Transverse colon (tissue), 4 donors: Measurements from ENCODE around the gene AGAP1. TPM values are rescaled to one million over a fixed set of nuclear protein-coding genes. Genes with fewer than 3 reads are reported as not detected.

Experiments used
- DNase-seq: peaks from one replicate; pipeline ENCODE4 v3.0.0-alpha.2; 2019
- H3K27ac ChIP-seq, 4 donors: fragments of 200-600 bp; sonication (generic); 2 replicates each; pipeline ENCODE4 v1.5.1; 2016 to 2018; ENCODE audit warnings: inconsistent platforms in 4 of 4
- H3K27me3 ChIP-seq: fragments of 200-600 bp; sonication (generic); 2 replicates; pipeline ENCODE4 v1.5.1; 2017; ENCODE audit warnings: inconsistent platforms
- H3K36me3 ChIP-seq, 4 donors: fragments of 200-600 bp; sonication (generic); 2 replicates each; pipeline ENCODE4 v1.5.1; 2017 to 2019; ENCODE audit warnings: inconsistent platforms in 4 of 4
- H3K4me1 ChIP-seq, 4 donors: fragments of 200-600 bp; sonication (generic); 2 replicates each; pipeline ENCODE4 v1.5.1; 2017 to 2020; ENCODE audit warnings: inconsistent platforms in 4 of 4
- H3K4me3 ChIP-seq, 4 donors: fragments of 200-600 bp; sonication (generic); 1 replicate in 1 of 4; 2 replicates in 3 of 4; pipeline versions ENCODE4 v1.5.1 to v1.6.1; 2017 to 2019; ENCODE audit warnings: inconsistent platforms in 4 of 4
- H3K9me3 ChIP-seq, 2 donors: fragments of 200-600 bp; sonication (generic); 2 replicates each; pipeline ENCODE4 v1.5.1; 2017 to 2019; ENCODE audit warnings: inconsistent platforms in 2 of 2
- EP300 ChIP-seq: sonication (generic); formaldehyde crosslinking; IDR thresholded peaks from one replicate; pipeline ENCODE4 v1.6.1; 2017; ENCODE audit warnings: antibody characterized with exemption, low read depth
- POLR2A ChIP-seq: fragments of 450-650 bp; IDR thresholded peaks from one replicate; pipeline ENCODE4 v1.6.1; 2016; ENCODE audit warnings: antibody characterized with exemption, mild to moderate bottlenecking, moderate library complexity
- POLR2AphosphoS5 ChIP-seq, 3 donors: sonication (generic); formaldehyde crosslinking; IDR thresholded peaks; one replicate each; pipeline ENCODE4 v1.6.1; 2016; ENCODE audit warnings: antibody characterized with exemption in 3 of 3
- WGBS, 2 donors: methylation state at CpG; one replicate each; pipeline ENCODE4 v1.1.5; 2018; ENCODE audit warnings: low coverage in 1 of 2; 5-methylcytosine and 5-hydroxymethylcytosine counted together
- in situ Hi-C, 4 donors: fragments of 200-750 bp; cut with MboI; loops; one replicate each; pipeline versions ENCODE4 v1.15.0 to v1.15.1; 2017; ENCODE audit warnings: low sequenced_read_pairs in 3 of 4, low pct_ligation_motif_present in 1 of 4, low pct_unique_long_range_greater_than_20kb in 1 of 4
- intact Hi-C: fragments of 100-400 bp; cut with DNase I; formaldehyde crosslinking; loops from one replicate; pipeline ENCODE4 v1.15.1; 2023; ENCODE audit warnings: low total_unique reads
- total RNA-seq, 4 donors: library from RNA; depleted of rRNA; stranded (reverse); fragments of >200 nt; gene quantifications; one replicate each; pipeline ENCODE4 v1.1.0, GENCODE V29; 2016
- TF ChIP-seq, protein P1 (sequence below), 5 experiments: fragments of 200-600 bp in 3 of 5; fragments of 450-650 bp in 2 of 5; sonication (generic) in 3 of 5; IDR thresholded peaks; 1 replicate in 2 of 5; 2 replicates in 3 of 5; pipeline ENCODE4 v1.5.1; 2016 to 2017; ENCODE audit warnings: antibody characterized with exemption in 5 of 5, inconsistent platforms in 3 of 5, mild to moderate bottlenecking in 2 of 5, moderate library complexity in 1 of 5

AGAP1 gene
- total RNA-seq, 4 donors from 2014 or later, result 56.1 to 96.9 (median 71.2) TPM

- H3K36me3 ChIP-seq, result no peaks in the 10 kb centered on the region
- intact Hi-C loops (no loop called here), in situ Hi-C loops (no loop called here)
- no peak overlapping the region for H3K4me3 ChIP-seq
- TF ChIP-seq POLR2A (no peak), EP300 (no peak), POLR2AphosphoS5 (IDR thresholded peaks at IDR 0.05) (no peak)
- TF ChIP-seq, protein P1, sequence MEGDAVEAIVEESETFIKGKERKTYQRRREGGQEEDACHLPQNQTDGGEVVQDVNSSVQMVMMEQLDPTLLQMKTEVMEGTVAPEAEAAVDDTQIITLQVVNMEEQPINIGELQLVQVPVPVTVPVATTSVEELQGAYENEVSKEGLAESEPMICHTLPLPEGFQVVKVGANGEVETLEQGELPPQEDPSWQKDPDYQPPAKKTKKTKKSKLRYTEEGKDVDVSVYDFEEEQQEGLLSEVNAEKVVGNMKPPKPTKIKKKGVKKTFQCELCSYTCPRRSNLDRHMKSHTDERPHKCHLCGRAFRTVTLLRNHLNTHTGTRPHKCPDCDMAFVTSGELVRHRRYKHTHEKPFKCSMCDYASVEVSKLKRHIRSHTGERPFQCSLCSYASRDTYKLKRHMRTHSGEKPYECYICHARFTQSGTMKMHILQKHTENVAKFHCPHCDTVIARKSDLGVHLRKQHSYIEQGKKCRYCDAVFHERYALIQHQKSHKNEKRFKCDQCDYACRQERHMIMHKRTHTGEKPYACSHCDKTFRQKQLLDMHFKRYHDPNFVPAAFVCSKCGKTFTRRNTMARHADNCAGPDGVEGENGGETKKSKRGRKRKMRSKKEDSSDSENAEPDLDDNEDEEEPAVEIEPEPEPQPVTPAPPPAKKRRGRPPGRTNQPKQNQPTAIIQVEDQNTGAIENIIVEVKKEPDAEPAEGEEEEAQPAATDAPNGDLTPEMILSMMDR (IDR thresholded peaks at IDR 0.05), result no peak
- no peak overlapping the region for H3K27ac ChIP-seq
- H3K27me3 ChIP-seq, result no peaks in the 10 kb centered on the region
- H3K4me1 ChIP-seq, result no peaks in the 10 kb centered on the region
- no peaks in the 10 kb centered on the region for H3K9me3 ChIP-seq
- WGBS, 2 donors, result 94 to 97% methylated on average over 5 to 11 of the region's 11 CpGs
- DNase-seq, result no peak
These were observed 362.5 kb downstream of the AGAP1 start for GRCh38 chr2:235856151-235856854.

GRCh38 chr2:235857598-235857997, 363.8 kb downstream of the AGAP1 start:
- intact Hi-C loops (no loop called here), in situ Hi-C loops (no loop called here)
- TF ChIP-seq POLR2A, result no peak
- no peak for TF ChIP-seq POLR2AphosphoS5 (IDR thresholded peaks at IDR 0.05)
- TF ChIP-seq EP300, result no peak
- TF ChIP-seq, protein P1 (IDR thresholded peaks at IDR 0.05), result no peak

GRCh38 chr2:235858881-235859280, 365.0 kb downstream of the AGAP1 start:
- H3K27ac ChIP-seq, result no peak overlapping the region
- intact Hi-C loops (no loop called here), in situ Hi-C loops (no loop called here)
- H3K4me3 ChIP-seq, result no peak overlapping the region
- 85 to 94% methylated on average over 4 to 5 of the region's 5 CpGs for WGBS, 2 donors
- DNase-seq, result no peak
- H3K36me3 ChIP-seq, result no peaks in the 10 kb centered on the region
- no peaks in the 10 kb centered on the region for H3K9me3 ChIP-seq
- TF ChIP-seq EP300 (no peak), POLR2A (no peak), POLR2AphosphoS5 (IDR thresholded peaks at IDR 0.05) (no peak)
- TF ChIP-seq, protein P1 (IDR thresholded peaks at IDR 0.05), result no peak
- no peaks in the 10 kb centered on the region for H3K27me3 ChIP-seq
- H3K4me1 ChIP-seq, result no peaks in the 10 kb centered on the region

More at GRCh38 chr2:235857598-235857997, 363.8 kb downstream of the AGAP1 start:
- no peak overlapping the region for H3K27ac ChIP-seq
- H3K27me3 ChIP-seq, result no peaks in the 10 kb centered on the region
- H3K36me3 ChIP-seq, result no peaks in the 10 kb centered on the region
- H3K4me1 ChIP-seq, result no peaks in the 10 kb centered on the region
- H3K9me3 ChIP-seq, result no peaks in the 10 kb centered on the region
- H3K4me3 ChIP-seq, result no peak overlapping the region
- DNase-seq, result no peak
- WGBS, 2 donors, result 80 to 84% methylated on average over 1 to 4 of the region's 4 CpGs

DNA sequence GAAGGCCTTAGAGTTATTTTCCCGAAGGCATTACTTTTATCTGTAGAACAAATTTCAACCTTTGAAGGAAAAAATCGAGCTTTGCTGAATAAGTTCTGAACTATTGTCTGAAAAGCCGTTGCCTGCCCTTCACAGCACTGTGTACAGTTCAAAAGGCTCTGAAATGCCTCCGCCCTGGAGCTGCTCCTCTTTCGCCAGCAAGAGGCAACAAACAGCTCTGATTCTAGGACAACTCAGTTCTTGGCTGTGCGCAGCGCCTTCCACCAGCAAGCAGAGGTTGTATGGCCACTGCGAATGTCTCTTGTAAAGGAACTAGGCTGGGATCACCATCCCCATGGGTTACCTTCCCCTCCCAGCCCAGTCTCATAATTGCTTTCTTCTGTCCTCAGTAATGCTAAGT, 365.8 kb downstream of the AGAP1 start:
- no peak for DNase-seq
- Histone ChIP-seq H3K4me1 (no peaks in the 10 kb centered on the region), H3K36me3 (no peaks in the 10 kb centered on the region), H3K27ac (no peak overlapping the region), H3K9me3 (no peaks in the 10 kb centered on the region), H3K27me3 (no peaks in the 10 kb centered on the region), H3K4me3 (no peak overlapping the region)
- TF ChIP-seq POLR2AphosphoS5 (IDR thresholded peaks at IDR 0.05) (no peak), EP300 (no peak), POLR2A (no peak)
- TF ChIP-seq, protein P1 (IDR thresholded peaks at IDR 0.05), result no peak
- intact Hi-C loops, result no loop called here
- in situ Hi-C loops, result no loop called here
- WGBS, 2 donors, result 90 to 93% methylated on average over 8 of the region's 8 CpGs
